ENCODE data around the gene PAK2.

DNA sequence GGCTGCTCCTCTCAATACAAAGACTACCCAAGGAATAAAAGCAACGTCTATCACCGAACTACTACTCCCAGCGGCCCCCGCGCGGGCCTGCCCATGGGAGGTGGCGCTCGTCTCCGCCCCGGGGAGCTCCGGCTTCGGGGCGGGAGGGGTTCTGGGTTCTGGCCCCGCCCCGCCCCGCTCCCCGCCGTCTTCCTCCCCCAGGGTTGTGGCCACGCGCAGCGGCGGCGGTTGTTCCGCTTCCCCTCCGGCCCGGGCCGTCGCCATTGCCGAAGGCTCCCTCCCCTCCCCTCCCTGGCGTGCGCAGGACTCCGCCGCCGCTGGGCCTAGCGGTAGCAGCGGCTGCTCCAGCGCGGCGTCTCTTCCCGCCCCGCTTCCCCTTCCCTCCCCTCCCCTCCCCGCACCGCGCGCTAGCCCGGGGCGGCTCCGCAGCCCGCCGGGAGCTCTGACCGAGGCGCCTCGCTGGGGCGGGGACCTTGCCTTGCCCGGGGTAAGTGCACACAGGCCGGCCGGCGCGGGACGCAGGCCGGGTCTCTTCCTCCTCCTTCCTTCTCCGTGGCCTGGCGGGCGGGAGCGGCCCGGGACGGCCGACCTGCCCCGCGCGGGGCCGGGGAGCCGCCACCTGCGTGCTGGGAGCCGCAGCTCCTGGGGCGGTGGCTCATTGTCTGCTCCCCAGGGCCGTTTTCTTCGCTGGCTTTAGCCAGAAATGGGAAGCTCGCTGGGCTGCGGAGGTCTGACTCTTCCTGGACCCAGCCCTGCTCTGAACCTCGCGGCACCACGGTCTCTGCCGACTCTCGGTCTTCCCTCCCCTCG, at the start of gene PAK2:
- peak in 2 of 3 donors; percentile 43 to 57 for TF ChIP-seq POLR2A (IDR thresholded peaks at IDR 0.05)
- TF ChIP-seq, protein P1, sequence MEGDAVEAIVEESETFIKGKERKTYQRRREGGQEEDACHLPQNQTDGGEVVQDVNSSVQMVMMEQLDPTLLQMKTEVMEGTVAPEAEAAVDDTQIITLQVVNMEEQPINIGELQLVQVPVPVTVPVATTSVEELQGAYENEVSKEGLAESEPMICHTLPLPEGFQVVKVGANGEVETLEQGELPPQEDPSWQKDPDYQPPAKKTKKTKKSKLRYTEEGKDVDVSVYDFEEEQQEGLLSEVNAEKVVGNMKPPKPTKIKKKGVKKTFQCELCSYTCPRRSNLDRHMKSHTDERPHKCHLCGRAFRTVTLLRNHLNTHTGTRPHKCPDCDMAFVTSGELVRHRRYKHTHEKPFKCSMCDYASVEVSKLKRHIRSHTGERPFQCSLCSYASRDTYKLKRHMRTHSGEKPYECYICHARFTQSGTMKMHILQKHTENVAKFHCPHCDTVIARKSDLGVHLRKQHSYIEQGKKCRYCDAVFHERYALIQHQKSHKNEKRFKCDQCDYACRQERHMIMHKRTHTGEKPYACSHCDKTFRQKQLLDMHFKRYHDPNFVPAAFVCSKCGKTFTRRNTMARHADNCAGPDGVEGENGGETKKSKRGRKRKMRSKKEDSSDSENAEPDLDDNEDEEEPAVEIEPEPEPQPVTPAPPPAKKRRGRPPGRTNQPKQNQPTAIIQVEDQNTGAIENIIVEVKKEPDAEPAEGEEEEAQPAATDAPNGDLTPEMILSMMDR (IDR thresholded peaks at IDR 0.05 in 8 of 11, conservative IDR thresholded peaks at IDR 0.05 in 3 of 11), result peak in 6 of 11 experiments; percentile 16 to 57 (median 29)
